Endothelial cell of umbilical vein (primary cell): Measurements from ENCODE around the gene HIKESHI. TPM values are rescaled to one million over a fixed set of nuclear protein-coding genes. Genes with fewer than 3 reads are reported as not detected.

Experiments
- BruUV-seq: library from RNA; stranded (reverse); fragments of 400-500 nt; replicated peaks from 2 replicates; lab custom pipeline; 2021; lab: Mats Ljungman, UMichigan
- CTCF ChIA-PET: fragments of 300-600, 350-600 bp; sonication (Branson Sonifier 250); formaldehyde crosslinking; loops from one replicate; lab custom pipeline; 2021; ENCODE audit warnings: antibody characterized with exemption, inconsistent platforms; lab: Charles Lee
- POLR2A ChIA-PET: fragments of 300-600, 350-600 bp; sonication (Branson Sonifier 250); formaldehyde crosslinking; loops from one replicate; lab custom pipeline; 2021; ENCODE audit warnings: antibody characterized with exemption, inconsistent platforms; lab: Charles Lee
- DNase-seq: peaks from one replicate; pipeline ENCODE4 v3.0.0-alpha.2; 2011; ENCODE audit warnings: low read depth, low spot score
- FAIRE-seq: peaks from 2 replicates; lab custom pipeline; 2011; peaks lifted over from hg19 to GRCh38; lab: Jason Lieb, UNC
- H2AFZ ChIP-seq: 2 replicates; pipeline ENCODE4 v1.6.0; 2012; ENCODE audit warnings: low read depth, low read length, control low read depth, inconsistent platforms
- H3K27ac ChIP-seq: 2 replicates; pipeline ENCODE4 v1.5.1; 2011; ENCODE audit warnings: low read depth, mild to moderate bottlenecking, control low read depth, low read length, moderate library complexity; ENCODE audit not compliant: insufficient read depth
- H3K27me3 ChIP-seq, 2 experiments: 2 replicates each; pipeline versions ENCODE4 v1.6.0 to v1.6.1; 2011; ENCODE audit warnings: low read length in 2 of 2, mixed read lengths in 1 of 2; ENCODE audit not compliant: control insufficient read depth in 2 of 2, insufficient read depth in 2 of 2
- H3K36me3 ChIP-seq, 2 experiments: 2 replicates in 1 of 2; 3 replicates in 1 of 2; pipeline ENCODE4 v1.5.1; 2011; ENCODE audit warnings: low read length in 2 of 2, mild to moderate bottlenecking in 1 of 2, moderate library complexity in 1 of 2; ENCODE audit not compliant: control insufficient read depth in 2 of 2, insufficient read depth in 2 of 2; ENCODE audit errors: extremely low read depth in 1 of 2
- H3K4me1 ChIP-seq: 3 replicates; pipeline ENCODE4 v1.5.1; 2011; ENCODE audit warnings: mild to moderate bottlenecking, low read length; ENCODE audit not compliant: control insufficient read depth, insufficient read depth; ENCODE audit errors: extremely low read depth
- H3K4me2 ChIP-seq: 2 replicates; pipeline ENCODE4 v1.6.1; 2011; ENCODE audit warnings: low read length, control low read depth, mixed read lengths; ENCODE audit not compliant: insufficient read depth
- H3K4me3 ChIP-seq, 3 experiments: fragments of 200-600 bp in 1 of 3; sonication (generic), shearing (Covaris generic) in 1 of 3; replicated peaks in 1 of 3; 2 replicates each; pipeline ENCODE4 v1.5.1; 2011 to 2016; ENCODE audit warnings: control low read depth in 3 of 3, low read length in 3 of 3, mild to moderate bottlenecking in 2 of 3, inconsistent platforms in 1 of 3, low read depth in 1 of 3, moderate library complexity in 1 of 3; ENCODE audit not compliant: insufficient read depth in 1 of 3
- H3K79me2 ChIP-seq: 2 replicates; pipeline ENCODE4 v1.6.0; 2012; ENCODE audit warnings: low read length, inconsistent platforms; ENCODE audit not compliant: control insufficient read depth, insufficient read depth
- H3K9ac ChIP-seq: replicated peaks from 2 replicates; pipeline ENCODE3; 2011; ENCODE audit warnings: low read length, control low read depth; ENCODE audit not compliant: insufficient read depth; ENCODE audit errors: extremely low read depth
- H3K9me1 ChIP-seq: replicated peaks from 3 replicates; pipeline ENCODE4 v1.6.0; 2011; ENCODE audit warnings: mild to moderate bottlenecking, low read length; ENCODE audit not compliant: control insufficient read depth, insufficient read depth; ENCODE audit errors: extremely low read depth
- H3K9me3 ChIP-seq: replicated peaks from 2 replicates; pipeline ENCODE4 v1.5.1; 2012; ENCODE audit warnings: low read length, inconsistent platforms; ENCODE audit not compliant: control insufficient read depth, insufficient read depth
- H4K20me1 ChIP-seq: replicated peaks from 2 replicates; pipeline ENCODE3; 2011; ENCODE audit warnings: mild to moderate bottlenecking, low read length; ENCODE audit not compliant: control insufficient read depth, insufficient read depth; ENCODE audit errors: extremely low read depth
- EZH2 ChIP-seq: IDR thresholded peaks from 2 replicates; pipeline ENCODE4 v1.6.1; 2012; ENCODE audit warnings: borderline replicate concordance, low read depth, mild to moderate bottlenecking, moderate library complexity, low read length, inconsistent platforms; ENCODE audit not compliant: severe bottlenecking
- FOS ChIP-seq: IDR thresholded peaks from 2 replicates; pipeline ENCODE4 v1.6.1; 2011; ENCODE audit warnings: mild to moderate bottlenecking, low read length, moderate library complexity, borderline replicate concordance; ENCODE audit not compliant: insufficient read depth
- GATA2 ChIP-seq: IDR thresholded peaks from 2 replicates; pipeline ENCODE4 v1.7.0; 2011; ENCODE audit warnings: low read depth, mild to moderate bottlenecking, moderate library complexity, mixed read lengths, low read length; ENCODE audit not compliant: insufficient read length, insufficient read depth
- JUN ChIP-seq: IDR thresholded peaks from 2 replicates; pipeline ENCODE4 v1.6.1; 2011; ENCODE audit warnings: borderline replicate concordance, low read depth; ENCODE audit not compliant: insufficient read length, insufficient read depth
- MAX ChIP-seq: IDR thresholded peaks from 2 replicates; pipeline ENCODE4 v1.6.1; 2011; ENCODE audit not compliant: insufficient read depth, insufficient read length
- MYC ChIP-seq: IDR thresholded peaks from one replicate; pipeline ENCODE4 v1.6.1; 2011; ENCODE audit warnings: mild to moderate bottlenecking, low read depth, low read length
- POLR2A ChIP-seq: IDR thresholded peaks from 2 replicates; pipeline ENCODE4 v1.6.1; 2012; ENCODE audit warnings: low read depth, mild to moderate bottlenecking, control low read depth, low read length
- POLR2AphosphoS5 ChIP-seq: IDR thresholded peaks from 2 replicates; pipeline ENCODE4 v1.6.1; 2012; ENCODE audit warnings: low read depth, mild to moderate bottlenecking, control low read depth, low read length, moderate library complexity; ENCODE audit not compliant: insufficient read depth
- dilution Hi-C: fragments of 300-500 bp; cut with MboI; formaldehyde crosslinking; loops from one replicate; pipeline ENCODE4 v1.15.0; 2019; ENCODE audit warnings: low sequenced_read_pairs; ENCODE audit not compliant: extremely low pct_ligation_motif_present
- intact Hi-C: fragments of 100-400 bp; cut with micrococcal nuclease; formaldehyde crosslinking; loops from one replicate; pipeline ENCODE4 v1.10.0; 2022
- polyA plus RNA-seq, 4 experiments: library from polyadenylated mRNA; depleted of rRNA in 3 of 4; stranded (reverse) in 3 of 4; unstranded in 1 of 4; fragments of >200 nt; gene quantifications; 2 replicates each; pipeline versions ENCODE4 v1.2.1 to v1.2.3, GENCODE V29; 2011 to 2012; ENCODE audit warnings: missing spikeins in 1 of 4
- total RNA-seq: library from RNA; stranded (reverse); gene quantifications from 2 replicates; pipeline ENCODE4 v1.2.3, GENCODE V29; 2021
- TF ChIP-seq, protein P1 (sequence below), 2 donors: IDR thresholded peaks; 1 replicate in 1 of 2; 2 replicates in 1 of 2; pipeline ENCODE4 v1.5.1; 2011; ENCODE audit warnings: low read length in 2 of 2, mild to moderate bottlenecking in 2 of 2, moderate library complexity in 2 of 2, control low read depth in 1 of 2, inconsistent platforms in 1 of 2, low read depth in 1 of 2; ENCODE audit not compliant: insufficient read depth in 1 of 2; ENCODE audit errors: extremely low read depth in 1 of 2

Gene HIKESHI
- total and polyA plus RNA-seq, 2 donors (not counting 3 experiments of a cell fraction or from before 2014, with no cell fraction given): 40.2 to 66.9 TPM

DNA sequence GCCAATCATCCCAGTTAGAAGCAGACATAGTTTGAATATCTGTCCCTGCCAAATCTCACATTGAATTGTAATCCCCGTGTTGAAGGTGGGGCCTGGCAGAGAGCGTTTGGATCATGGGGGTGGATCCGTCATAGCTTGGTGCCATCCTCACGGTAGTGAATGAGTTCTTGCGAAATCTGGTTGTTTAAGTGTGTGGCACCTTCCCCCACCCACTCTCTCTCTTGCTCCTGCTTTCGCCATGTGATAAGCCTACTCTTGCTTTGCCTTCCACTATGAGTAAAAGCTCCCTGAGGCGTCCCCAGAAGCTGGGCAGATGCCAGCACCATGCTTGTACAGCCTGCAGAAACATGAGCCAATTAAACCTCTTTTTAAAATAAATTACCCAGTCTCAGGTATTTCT is 67.6 kb downstream of the HIKESHI start:
- Histone ChIP-seq H2AFZ (no peak overlapping the region), H3K4me1 (peaks cover 17% of the 10 kb centered on the region), H3K36me3 (no peaks in the 10 kb centered on the region), H3K9me3 (no peaks in the 10 kb centered on the region), H3K4me3 (no peak overlapping the region), H3K4me2 (no peak overlapping the region), H3K9me1 (no peaks in the 10 kb centered on the region), H4K20me1 (no peaks in the 10 kb centered on the region), H3K9ac (no peak overlapping the region), H3K27ac (no peak overlapping the region), H3K27me3 (no peaks in the 10 kb centered on the region), H3K79me2 (no peaks in the 10 kb centered on the region)
- ChIA-PET POLR2A (no interaction called here), CTCF (interaction anchor here (1.1 to 3.7 kb wide), 3 partner anchors 9 to 49 kb away, joined by 4 to 30 read pairs (median 8); no protein-coding TSS in a partner anchor)
- DNase-seq (no peak), FAIRE-seq (no peak)
- dilution Hi-C loops: no loop called here
- intact Hi-C loops: no loop called here
- no TSS peak for BruUV-seq
- TF ChIP-seq MAX (no peak), POLR2A (no peak), POLR2AphosphoS5 (no peak), GATA2 (no peak), FOS (no peak), MYC (no peak), EZH2 (no peak), JUN (no peak)
- TF ChIP-seq, protein P1, sequence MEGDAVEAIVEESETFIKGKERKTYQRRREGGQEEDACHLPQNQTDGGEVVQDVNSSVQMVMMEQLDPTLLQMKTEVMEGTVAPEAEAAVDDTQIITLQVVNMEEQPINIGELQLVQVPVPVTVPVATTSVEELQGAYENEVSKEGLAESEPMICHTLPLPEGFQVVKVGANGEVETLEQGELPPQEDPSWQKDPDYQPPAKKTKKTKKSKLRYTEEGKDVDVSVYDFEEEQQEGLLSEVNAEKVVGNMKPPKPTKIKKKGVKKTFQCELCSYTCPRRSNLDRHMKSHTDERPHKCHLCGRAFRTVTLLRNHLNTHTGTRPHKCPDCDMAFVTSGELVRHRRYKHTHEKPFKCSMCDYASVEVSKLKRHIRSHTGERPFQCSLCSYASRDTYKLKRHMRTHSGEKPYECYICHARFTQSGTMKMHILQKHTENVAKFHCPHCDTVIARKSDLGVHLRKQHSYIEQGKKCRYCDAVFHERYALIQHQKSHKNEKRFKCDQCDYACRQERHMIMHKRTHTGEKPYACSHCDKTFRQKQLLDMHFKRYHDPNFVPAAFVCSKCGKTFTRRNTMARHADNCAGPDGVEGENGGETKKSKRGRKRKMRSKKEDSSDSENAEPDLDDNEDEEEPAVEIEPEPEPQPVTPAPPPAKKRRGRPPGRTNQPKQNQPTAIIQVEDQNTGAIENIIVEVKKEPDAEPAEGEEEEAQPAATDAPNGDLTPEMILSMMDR (IDR thresholded peaks at IDR 0.05; ENCODE audit: extremely low read depth in 1 of 2, insufficient read depth in 1 of 2, low read depth in 1 of 2, low read length in 2 of 2): no peak
